Small intestine (tissue), 7 donors: Measurements from ENCODE around the gene VWF. TPM values are rescaled to one million over a fixed set of nuclear protein-coding genes. Genes with fewer than 3 reads are reported as not detected.

ENCODE experiments used
- DNase-seq, 2 donors: peaks; one replicate each; pipeline versions ENCODE4 v3.0.0 to v3.0.0-alpha.2; 2013
- FAIRE-seq: peaks from 2 replicates; lab custom pipeline; 2012; peaks lifted over from hg19 to GRCh38; lab: Jason Lieb, UNC
- H3K27ac ChIP-seq, 3 donors: one replicate each; pipeline ENCODE4 v1.5.1; 2013; ENCODE audit warnings: low read length in 2 of 3, mild to moderate bottlenecking in 2 of 3, control low read depth in 1 of 3, inconsistent platforms in 1 of 3, low read depth in 1 of 3, moderate library complexity in 1 of 3
- H3K27me3 ChIP-seq, 3 donors: one replicate each; pipeline ENCODE4 v1.6.1; 2013; ENCODE audit warnings: low read length in 3 of 3, inconsistent platforms in 1 of 3; ENCODE audit not compliant: control insufficient read depth in 3 of 3, insufficient read depth in 3 of 3
- H3K36me3 ChIP-seq, 3 donors: one replicate each; pipeline ENCODE4 v1.6.1; 2013; ENCODE audit warnings: low read length in 3 of 3, inconsistent platforms in 1 of 3, low read depth in 1 of 3, mild to moderate bottlenecking in 1 of 3, moderate library complexity in 1 of 3; ENCODE audit not compliant: control insufficient read depth in 3 of 3, insufficient read depth in 2 of 3
- H3K4me1 ChIP-seq, 3 donors: one replicate each; pipeline ENCODE4 v1.6.1; 2013; ENCODE audit warnings: low read length in 2 of 3, inconsistent platforms in 1 of 3, low read depth in 1 of 3, mild to moderate bottlenecking in 1 of 3, moderate library complexity in 1 of 3; ENCODE audit not compliant: control insufficient read depth in 3 of 3, insufficient read depth in 2 of 3
- H3K4me3 ChIP-seq, 3 donors: one replicate each; pipeline ENCODE4 v1.5.1; 2013; ENCODE audit warnings: low read length in 3 of 3, control low read depth in 1 of 3, inconsistent platforms in 1 of 3, low read depth in 1 of 3, mild to moderate bottlenecking in 1 of 3, moderate library complexity in 1 of 3
- H3K9me3 ChIP-seq, 2 donors: one replicate each; pipeline ENCODE4 v1.6.1; 2013; ENCODE audit warnings: low read depth in 1 of 2, low read length in 1 of 2; ENCODE audit not compliant: control insufficient read depth in 2 of 2, insufficient read depth in 1 of 2
- WGBS, 3 donors: extraction: QIAGEN DNeasy Blood & Tissue Kit; methylation state at CpG; one replicate each; pipeline ENCODE4 v1.1.7; 2013; 5-methylcytosine and 5-hydroxymethylcytosine counted together
- polyA plus RNA-seq, 4 donors: library from polyadenylated mRNA; stranded (reverse) in 3 of 4; unstranded in 1 of 4; fragments of 200-250 nt in 3 of 4; fragments of 120-200 nt in 1 of 4; gene quantifications; one replicate each; pipeline versions ENCODE4 v1.2.1 to v1.2.3, GENCODE V29; 2013
- donor health status: healthy with polysubstance abuse.
- donor health status: control.
- donor health status: control.
- donor health status: Bipolar disorder and iron deficiency.
- donor health status: healthy.

VWF gene
- polyA plus RNA-seq, 4 donors: 2.2 to 82.9 (median 6.1) TPM

DNA sequence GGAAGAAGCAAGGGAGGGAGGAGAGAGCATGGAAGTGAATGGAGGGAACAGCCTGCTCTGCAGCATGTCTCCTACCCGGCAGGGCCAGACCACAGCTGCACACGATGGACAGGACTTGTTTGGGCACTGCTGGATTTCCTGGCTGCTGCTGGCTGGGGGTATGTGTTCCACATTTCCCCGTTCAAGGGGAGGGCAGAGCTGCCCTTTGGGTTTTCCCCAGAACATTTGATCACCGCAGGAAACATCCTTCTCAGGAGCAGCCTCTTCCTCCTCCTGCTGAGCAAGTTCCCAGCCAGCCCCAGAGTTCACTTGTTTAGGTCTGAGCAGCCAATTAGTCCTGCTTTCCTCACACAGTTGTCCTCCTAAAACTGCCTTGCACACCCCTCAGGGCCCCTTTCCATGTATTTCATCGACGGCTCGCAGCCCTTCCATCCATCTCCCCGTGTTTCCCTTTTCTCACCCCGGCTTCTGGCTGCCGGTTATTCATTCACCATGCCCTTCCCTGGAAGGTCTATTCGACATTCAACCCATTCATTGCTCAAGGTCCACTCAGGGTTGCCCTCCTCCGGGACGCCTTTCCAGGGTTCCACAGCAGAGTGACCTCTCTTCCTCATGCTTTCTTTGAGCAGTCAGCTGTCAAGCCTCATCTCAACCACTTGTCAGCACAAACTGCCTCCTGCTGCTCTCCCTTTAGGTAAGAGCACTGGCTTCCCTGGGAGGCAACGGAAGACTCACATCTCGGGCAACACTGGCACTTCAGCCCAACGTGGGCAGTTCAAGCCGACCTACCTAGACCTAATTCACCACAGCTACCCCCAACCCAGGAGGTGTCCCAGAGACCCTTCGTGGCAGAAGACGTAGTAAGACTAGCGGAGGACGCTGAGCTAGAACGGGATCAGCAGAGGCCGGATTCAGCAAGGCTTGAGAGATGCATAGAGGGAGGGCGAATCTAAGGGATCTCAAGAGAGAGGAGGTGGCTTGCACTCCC lies 159.3 kb downstream of the VWF start:
- Histone ChIP-seq H3K27ac (no peak overlapping the region), H3K36me3 (no peaks in the 10 kb centered on the region), H3K4me1 (no peaks in the 10 kb centered on the region), H3K27me3 (peaks cover 0 to 13% (median 0%) of the 10 kb centered on the region in 3 donors), H3K9me3 (no peaks in the 10 kb centered on the region), H3K4me3 (no peak overlapping the region)
- WGBS, 3 donors: 59 to 66% (median 59%) methylated on average over 24 of the region's 24 CpGs
- no peak for FAIRE-seq
- no peak for DNase-seq

DNA sequence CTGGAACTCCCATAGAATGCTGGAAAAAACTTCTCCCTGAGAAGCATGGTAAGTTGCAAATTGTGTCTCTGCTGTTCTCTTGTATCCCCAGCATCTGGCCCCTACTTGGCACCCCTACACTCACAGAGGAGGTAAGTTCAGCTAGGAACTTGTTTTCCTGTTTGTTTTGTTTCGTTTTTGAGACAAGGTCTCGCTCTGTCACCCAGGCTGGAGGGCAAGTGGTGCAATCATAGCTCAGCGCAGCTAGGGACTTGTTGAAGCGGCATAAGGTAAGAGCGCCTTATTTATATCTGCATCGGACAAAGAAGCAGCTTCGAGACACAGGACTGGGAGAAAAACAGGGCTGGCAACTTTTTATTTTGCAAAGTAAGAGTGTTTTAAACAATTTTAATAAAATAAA lies 161.0 kb downstream of the VWF start:
- WGBS, 3 donors: 64 to 83% (median 65%) methylated on average over 7 of the region's 7 CpGs
- Histone ChIP-seq H3K36me3 (no peaks in the 10 kb centered on the region), H3K4me1 (no peaks in the 10 kb centered on the region), H3K4me3 (no peak overlapping the region), H3K27me3 (peaks cover 0 to 10% (median 0%) of the 10 kb centered on the region in 3 donors), H3K27ac (no peak overlapping the region), H3K9me3 (no peaks in the 10 kb centered on the region)
- DNase-seq: no peak
- no peak for FAIRE-seq

DNA sequence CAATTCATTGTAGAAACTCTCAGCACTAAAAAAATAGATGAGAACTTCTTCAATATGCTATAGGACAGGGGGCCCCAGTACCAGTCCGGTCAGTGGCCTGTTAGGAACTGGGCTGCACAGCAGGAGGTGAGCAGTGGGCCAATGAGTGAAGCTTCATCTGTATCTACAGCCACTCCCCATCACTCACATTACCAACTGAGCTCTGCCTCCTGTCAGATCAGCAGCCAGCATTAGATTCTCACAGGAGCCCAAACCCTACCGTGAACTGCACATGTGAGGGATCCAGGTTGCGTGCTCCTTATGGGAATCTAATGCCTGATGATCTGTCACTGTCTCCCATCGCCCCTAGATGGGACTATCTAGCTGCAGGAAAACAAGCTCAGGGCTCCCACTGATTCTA lies 163.7 kb downstream of the VWF start:
- no peaks in the 10 kb centered on the region for H3K9me3 ChIP-seq
- no peaks in the 10 kb centered on the region for H3K36me3 ChIP-seq
- no peak overlapping the region for H3K27ac ChIP-seq
- FAIRE-seq (no peak), DNase-seq (no peak)
- H3K4me1 ChIP-seq: no peaks in the 10 kb centered on the region
- H3K27me3 ChIP-seq: peaks cover 0 to 10% (median 0%) of the 10 kb centered on the region in 3 donors
- H3K4me3 ChIP-seq: no peak overlapping the region
- WGBS, 3 donors: 84 to 86% (median 84%) methylated on average over 4 of the region's 4 CpGs

DNA sequence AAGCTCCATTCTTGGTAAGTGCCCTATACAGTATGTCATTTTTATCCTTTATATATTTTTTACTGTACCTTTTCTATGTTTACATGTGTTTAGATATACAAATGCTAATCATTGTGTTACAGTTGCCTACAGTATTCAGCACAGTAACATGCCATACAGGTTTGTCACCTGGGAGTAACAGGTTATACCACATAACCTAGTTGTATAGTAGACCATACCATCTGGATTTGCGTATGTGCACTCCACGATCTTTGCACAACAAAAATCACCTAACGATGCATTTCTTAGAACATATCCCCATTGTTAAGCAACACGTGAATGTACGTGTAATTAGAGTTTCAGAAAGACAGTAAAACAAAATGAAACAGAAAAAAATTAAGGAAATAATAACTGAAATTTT lies 167.5 kb downstream of the VWF start:
- 85 to 93% (median 88%) methylated on average over 5 of the region's 5 CpGs for WGBS, 3 donors
- no peak for DNase-seq
- no peak overlapping the region for H3K4me3 ChIP-seq
- FAIRE-seq: no peak
- H3K9me3 ChIP-seq: no peaks in the 10 kb centered on the region
- H3K27me3 ChIP-seq: no peaks in the 10 kb centered on the region
- H3K4me1 ChIP-seq: no peaks in the 10 kb centered on the region
- no peaks in the 10 kb centered on the region for H3K36me3 ChIP-seq
- H3K27ac ChIP-seq: no peak overlapping the region

DNA sequence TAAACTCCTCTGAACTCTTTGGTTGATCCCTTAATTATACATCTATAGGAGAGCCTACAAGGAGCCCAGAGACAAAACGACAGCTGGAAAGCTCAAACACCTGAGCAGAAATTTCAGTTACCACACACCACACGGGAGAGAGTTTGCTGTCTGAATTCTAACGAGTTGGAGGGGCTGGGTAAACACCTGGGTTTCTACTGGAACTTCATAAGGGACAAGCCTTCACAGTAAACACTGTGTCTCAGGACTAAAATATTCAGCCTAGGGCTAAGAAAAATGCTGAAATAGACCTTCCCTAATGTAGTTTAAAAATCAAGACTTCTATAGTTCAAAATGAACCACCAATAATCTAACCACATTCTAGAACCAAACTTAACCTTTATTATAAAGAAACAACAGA lies 169.8 kb downstream of the VWF start:
- Histone ChIP-seq H3K27me3 (peaks cover 0 to 3% (median 3%) of the 10 kb centered on the region in 3 donors), H3K4me1 (no peaks in the 10 kb centered on the region), H3K27ac (no peak overlapping the region), H3K9me3 (no peaks in the 10 kb centered on the region), H3K36me3 (no peaks in the 10 kb centered on the region), H3K4me3 (no peak overlapping the region)
- WGBS, 3 donors: 8 to 49% (median 14%) methylated on average over 3 of the region's 3 CpGs
- FAIRE-seq (no peak), DNase-seq (no peak)

DNA sequence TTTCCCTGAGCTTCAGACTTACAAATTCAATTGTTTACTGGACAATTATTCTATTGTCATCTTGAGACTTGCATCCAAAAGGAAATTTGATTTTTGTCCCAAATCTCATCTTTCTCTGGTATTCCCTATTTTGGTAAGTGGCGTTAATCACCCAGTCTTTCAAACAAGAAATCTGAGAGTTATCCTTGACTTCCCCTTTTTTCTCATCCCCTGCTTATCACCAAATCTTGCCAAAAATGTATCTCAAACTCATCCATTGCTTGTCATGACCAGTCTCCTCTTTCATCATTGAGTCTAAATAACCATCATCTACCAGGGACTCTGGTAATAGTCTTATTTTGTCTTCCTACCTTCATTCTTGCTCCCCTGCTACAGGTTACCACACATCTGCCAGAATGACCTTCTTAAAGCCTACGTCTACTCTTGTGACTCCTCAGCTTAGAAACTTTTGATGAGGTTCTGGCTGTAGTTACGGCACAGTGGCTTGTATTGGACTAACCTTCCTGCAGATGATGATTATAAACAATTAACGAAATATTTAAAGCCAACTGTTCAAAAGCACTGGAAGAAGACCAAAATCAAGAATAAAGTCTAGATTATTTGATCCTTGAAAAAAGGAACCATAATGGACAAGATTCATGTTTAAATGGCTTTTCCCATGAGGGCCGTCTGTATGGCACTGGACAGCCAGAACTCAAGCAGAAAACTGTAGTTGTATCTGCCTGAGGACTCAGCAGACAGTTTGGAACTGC lies 170.5 kb downstream of the VWF start:
- no peak for DNase-seq

DNA sequence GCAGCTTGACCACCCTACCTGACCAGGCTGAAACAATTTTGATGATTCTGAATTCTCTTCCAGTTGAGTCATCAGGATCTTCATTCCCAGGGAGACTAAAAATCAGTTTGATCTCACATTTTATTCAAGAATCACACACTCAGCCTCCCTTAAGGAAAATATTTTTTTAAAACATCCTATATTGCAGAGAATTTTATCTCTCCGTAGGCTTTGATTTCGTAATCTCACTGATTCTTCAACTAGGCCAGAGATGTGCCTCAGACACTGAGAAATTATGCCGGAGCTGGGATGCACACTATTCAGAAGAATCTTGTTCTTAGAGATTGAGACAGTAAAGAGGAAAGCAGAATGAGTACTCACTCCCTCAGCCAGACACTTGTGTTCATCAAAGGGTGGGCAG lies 172.4 kb downstream of the VWF start:
- FAIRE-seq (no peak), DNase-seq (no peak)
- Histone ChIP-seq H3K27ac (no peak overlapping the region), H3K27me3 (peaks cover 0 to 17% (median 12%) of the 10 kb centered on the region in 3 donors), H3K36me3 (no peaks in the 10 kb centered on the region), H3K4me3 (no peak overlapping the region), H3K4me1 (no peaks in the 10 kb centered on the region), H3K9me3 (no peaks in the 10 kb centered on the region)
- WGBS, 3 donors: 84 to 88% (median 88%) methylated on average over 3 of the region's 3 CpGs

More for the DNA sequence above, 170.5 kb downstream of the VWF start:
- Histone ChIP-seq H3K27me3 (peaks cover 0 to 5% (median 4%) of the 10 kb centered on the region in 3 donors), H3K4me1 (no peaks in the 10 kb centered on the region), H3K4me3 (no peak overlapping the region), H3K36me3 (no peaks in the 10 kb centered on the region), H3K27ac (no peak overlapping the region), H3K9me3 (no peaks in the 10 kb centered on the region)
- FAIRE-seq: no peak
- 72 to 81% (median 74%) methylated on average over 5 of the region's 5 CpGs for WGBS, 3 donors

DNA sequence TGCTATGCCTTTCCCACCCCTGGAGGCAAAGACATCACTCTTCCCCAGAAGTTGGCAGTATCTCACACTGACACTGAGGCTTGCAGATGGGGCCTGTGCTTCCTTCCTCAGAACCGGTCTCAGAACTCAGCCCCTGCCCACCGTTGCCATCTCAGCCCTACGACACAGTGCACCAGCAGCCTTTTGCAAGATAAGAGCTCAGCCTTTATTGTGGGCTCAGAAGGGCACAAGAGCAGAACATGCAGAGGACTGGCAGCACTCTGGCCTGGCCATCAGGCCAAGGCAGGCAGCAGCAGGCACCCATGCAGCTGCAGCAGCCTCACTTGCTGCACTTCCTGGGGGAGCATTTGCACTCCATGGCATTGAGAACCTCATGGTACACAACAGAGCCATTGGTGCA lies 175.8 kb downstream of the VWF start:
- FAIRE-seq (no peak), DNase-seq (no peak)
- Histone ChIP-seq H3K27me3 (peaks cover 9 to 48% (median 24%) of the 10 kb centered on the region in 3 donors), H3K27ac (no peak overlapping the region), H3K9me3 (no peaks in the 10 kb centered on the region), H3K4me1 (peaks cover 0 to 2% (median 0%) of the 10 kb centered on the region in 3 donors), H3K36me3 (no peaks in the 10 kb centered on the region), H3K4me3 (no peak overlapping the region)
- 45 to 67% (median 58%) methylated on average over 3 of the region's 3 CpGs for WGBS, 3 donors
